Smooth muscle cell (in vitro differentiated cells): Measurements from ENCODE around the gene ARHGEF5. TPM values are rescaled to one million over a fixed set of nuclear protein-coding genes. Genes with fewer than 3 reads are reported as not detected.
"Not testable (repeated sequence)": the region's sequence is repeated elsewhere in the genome, so short reads cannot be mapped to it uniquely, and the experiment has no call there.

Experiments used
- DNase-seq: peaks from one replicate; lab custom pipeline; 2025; ENCODE audit not compliant: unreplicated experiment; lab: John Stamatoyannopoulos, UW
- H2AFZ ChIP-seq: fragments of 200-600 bp; sonication (generic); 2 replicates; pipeline ENCODE4 v1.6.0; 2016; ENCODE audit warnings: antibody characterized with exemption, low read depth, mild to moderate bottlenecking
- H3F3A ChIP-seq: fragments of 200-600 bp; sonication (generic); 2 replicates; pipeline ENCODE4 v1.6.0; 2017; ENCODE audit warnings: antibody characterized with exemption, low read depth
- H3K27ac ChIP-seq: fragments of 200-600 bp; sonication (generic); 2 replicates; pipeline ENCODE4 v1.5.1; 2016; ENCODE audit warnings: low read depth, mild to moderate bottlenecking
- H3K27me3 ChIP-seq: fragments of 200-600 bp; sonication (generic); 2 replicates; pipeline ENCODE4 v1.6.1; 2016; ENCODE audit warnings: low read depth, mild to moderate bottlenecking
- H3K36me3 ChIP-seq: fragments of 200-600 bp; sonication (generic); 2 replicates; pipeline ENCODE4 v1.5.1; 2016; ENCODE audit warnings: low read depth
- H3K4me1 ChIP-seq: fragments of 200-600 bp; sonication (generic); 2 replicates; pipeline ENCODE4 v1.5.1; 2016; ENCODE audit warnings: low read depth
- H3K4me2 ChIP-seq: fragments of 200-600 bp; sonication (generic); 2 replicates; pipeline ENCODE4 v1.6.0; 2016; ENCODE audit warnings: mild to moderate bottlenecking
- H3K4me3 ChIP-seq: fragments of 200-600 bp; sonication (generic); 2 replicates; pipeline ENCODE4 v1.5.1; 2016; ENCODE audit warnings: mild to moderate bottlenecking
- H3K79me2 ChIP-seq: fragments of 200-600 bp; sonication (generic); 2 replicates; pipeline ENCODE4 v1.6.0; 2016; ENCODE audit warnings: low read depth, mild to moderate bottlenecking
- H3K9ac ChIP-seq: fragments of 200-600 bp; sonication (generic); 2 replicates; pipeline ENCODE4 v1.6.0; 2016; ENCODE audit warnings: low read depth
- H3K9me3 ChIP-seq: fragments of 200-600 bp; sonication (generic); replicated peaks from 2 replicates; pipeline ENCODE4 v1.5.1; 2016; ENCODE audit warnings: low read depth
- H4K20me1 ChIP-seq: fragments of 200-600 bp; sonication (generic); 2 replicates; pipeline ENCODE4 v1.6.0; 2016; ENCODE audit warnings: low read depth
- CTCF ChIP-seq: fragments of 200-600 bp; sonication (generic); IDR thresholded peaks from 2 replicates; pipeline ENCODE4 v1.5.1; 2017; ENCODE audit warnings: borderline replicate concordance, mild to moderate bottlenecking, antibody characterized with exemption; ENCODE audit not compliant: insufficient read depth, poor library complexity, severe bottlenecking
- WGBS: methylation state at CpG from one replicate; pipeline ENCODE4 v1.1.7; 2016; ENCODE audit warnings: low lambda C conversion rate; 5-methylcytosine and 5-hydroxymethylcytosine counted together
- polyA plus RNA-seq: library from polyadenylated mRNA; unstranded; fragments of >200 nt; fragmentation: Nextera tagmentation; extraction: Ambion mirVana; gene quantifications from 2 replicates; pipeline ENCODE4 v1.2.1, GENCODE V29; 2016
- total RNA-seq: library from RNA; depleted of rRNA; stranded (reverse); fragments of >200 nt; gene quantifications from 2 replicates; pipeline ENCODE4 v1.2.3, GENCODE V29; 2014

ARHGEF5 gene
- total and polyA plus RNA-seq, 2 experiments from 2014 or later: 3.7 to 12.1 TPM

- not testable (repeated sequence) for H2AFZ ChIP-seq, H3K79me2 ChIP-seq, H3K4me1 ChIP-seq, H3K9ac ChIP-seq, H3K9me3 ChIP-seq, H3K4me2 ChIP-seq, H4K20me1 ChIP-seq, H3F3A ChIP-seq, H3K36me3 ChIP-seq, H3K27me3 ChIP-seq, H3K4me3 ChIP-seq, DNase-seq, H3K27ac ChIP-seq
- WGBS: no CpG with 5 or more reads among the region's 6 CpGs
Observed at GRCh38 chr7:144365523-144365922, 10.3 kb downstream of the ARHGEF5 start.

GRCh38 chr7:144367250-144367649 is 12.0 kb downstream of the ARHGEF5 start:
- no CpG with 5 or more reads among the region's 9 CpGs for WGBS

GRCh38 chr7:144369221-144369620 is 14.0 kb downstream of the ARHGEF5 start:
- H3K4me2 ChIP-seq, DNase-seq, H3K27me3 ChIP-seq, H3K4me1 ChIP-seq, H3K9ac ChIP-seq, H4K20me1 ChIP-seq, H3K36me3 ChIP-seq, H3K79me2 ChIP-seq, H3K9me3 ChIP-seq, H3K4me3 ChIP-seq, H3F3A ChIP-seq, H3K27ac ChIP-seq, H2AFZ ChIP-seq: not testable (repeated sequence)
- no CpG with 5 or more reads among the region's 7 CpGs for WGBS

More at GRCh38 chr7:144367250-144367649, 12.0 kb downstream of the ARHGEF5 start:
- H3F3A ChIP-seq, H3K27me3 ChIP-seq, H3K4me3 ChIP-seq, H3K9me3 ChIP-seq, H3K27ac ChIP-seq, H3K9ac ChIP-seq, H3K36me3 ChIP-seq, DNase-seq, H3K4me2 ChIP-seq, H2AFZ ChIP-seq, H3K4me1 ChIP-seq, H3K79me2 ChIP-seq, H4K20me1 ChIP-seq: not testable (repeated sequence)

GRCh38 chr7:144378651-144379050 is 23.4 kb downstream of the ARHGEF5 start:
- no peaks in the 10 kb centered on the region for H3F3A ChIP-seq
- H2AFZ ChIP-seq: no peak overlapping the region
- no peak overlapping the region for H3K4me3 ChIP-seq
- no peaks in the 10 kb centered on the region for H3K4me1 ChIP-seq
- H3K9me3 ChIP-seq: no peaks in the 10 kb centered on the region
- no peaks in the 10 kb centered on the region for H3K79me2 ChIP-seq
- TF ChIP-seq CTCF: no peak
- H3K36me3 ChIP-seq: no peaks in the 10 kb centered on the region
- no peak for DNase-seq
- H3K4me2 ChIP-seq: no peak overlapping the region
- H3K27ac ChIP-seq: no peak overlapping the region
- no peak overlapping the region for H3K9ac ChIP-seq
- no peaks in the 10 kb centered on the region for H3K27me3 ChIP-seq
- 86% methylated on average over 9 of the region's 9 CpGs for WGBS
- no peaks in the 10 kb centered on the region for H4K20me1 ChIP-seq

GRCh38 chr7:144379776-144380384 is 24.7 kb downstream of the ARHGEF5 start:
- no peaks in the 10 kb centered on the region for H3K4me1 ChIP-seq
- H2AFZ ChIP-seq: no peak overlapping the region
- H4K20me1 ChIP-seq: no peaks in the 10 kb centered on the region
- no peak overlapping the region for H3K9ac ChIP-seq
- no peaks in the 10 kb centered on the region for H3K9me3 ChIP-seq
- no peaks in the 10 kb centered on the region for H3K27me3 ChIP-seq
- H3K4me3 ChIP-seq: no peak overlapping the region
- H3K36me3 ChIP-seq: no peaks in the 10 kb centered on the region
- WGBS: 99% methylated on average over 11 of the region's 11 CpGs
- H3F3A ChIP-seq: no peaks in the 10 kb centered on the region
- no peak for TF ChIP-seq CTCF
- no peaks in the 10 kb centered on the region for H3K79me2 ChIP-seq
- no peak for DNase-seq
- H3K27ac ChIP-seq: no peak overlapping the region
- H3K4me2 ChIP-seq: no peak overlapping the region
